Endometrial microvascular endothelial cells (primary cell): Measurements from ENCODE around the gene IP6K2. TPM values are rescaled to one million over a fixed set of nuclear protein-coding genes. Genes with fewer than 3 reads are reported as not detected.
"Not testable (repeated sequence)": the region's sequence is repeated elsewhere in the genome, so short reads cannot be mapped to it uniquely, and the experiment has no call there.

Experiments used
- in situ Hi-C: cut with HindIII; loops from 2 replicates; pipeline ENCODE4 v1.10.0; 2017; ENCODE audit warnings: low sequenced_read_pairs, low pct_unique_long_range_greater_than_20kb; ENCODE audit errors: inconsistent ontology term
- total RNA-seq: library from RNA; depleted of rRNA; stranded (reverse); fragments of >200 nt; gene quantifications from one replicate; pipeline ENCODE4 v1.2.3, GENCODE V29; 2015; ENCODE audit errors: inconsistent ontology term

The IP6K2 gene
- 42.0 TPM for total RNA-seq

- in situ Hi-C loops: no loop called here
Observed at GRCh38 chr3:48716982-48717746, at the start of gene IP6K2. Gene IP6K2, minus strand, starts transcription at chr3:48717221. Its CDS starts 21,930 bp downstream, at chr3:48695291.

GRCh38 chr3:48765376-48765775, 48.4 kb upstream of the IP6K2 start:
- in situ Hi-C loops: no loop called here

- in situ Hi-C loops: no loop called here
Observed at GRCh38 chr3:48762816-48763215, 45.8 kb upstream of the IP6K2 start.

GRCh38 chr3:48759991-48760540, 43.0 kb upstream of the IP6K2 start:
- in situ Hi-C loops: not testable (repeated sequence)

- in situ Hi-C loops: not testable (repeated sequence)
Observed at GRCh38 chr3:48759531-48759930, 42.5 kb upstream of the IP6K2 start.

GRCh38 chr3:48759071-48759470, 42.0 kb upstream of the IP6K2 start:
- in situ Hi-C loops: no loop called here

GRCh38 chr3:48756640-48757039, 39.6 kb upstream of the IP6K2 start:
- in situ Hi-C loops: no loop called here

GRCh38 chr3:48750856-48751255, 33.8 kb upstream of the IP6K2 start:
- in situ Hi-C loops: no loop called here

GRCh38 chr3:48748754-48749153, 31.7 kb upstream of the IP6K2 start:
- in situ Hi-C loops: no loop called here

GRCh38 chr3:48747706-48748105, 30.7 kb upstream of the IP6K2 start:
- in situ Hi-C loops: no loop called here

GRCh38 chr3:48747015-48747615, 30.1 kb upstream of the IP6K2 start:
- in situ Hi-C loops: no loop called here

- in situ Hi-C loops: no loop called here
Observed at GRCh38 chr3:48743773-48744172, 26.8 kb upstream of the IP6K2 start.

GRCh38 chr3:48741226-48741625, 24.2 kb upstream of the IP6K2 start:
- in situ Hi-C loops: not testable (repeated sequence)

- in situ Hi-C loops: no loop called here
Observed at GRCh38 chr3:48739955-48740823, 23.2 kb upstream of the IP6K2 start.

- in situ Hi-C loops: no loop called here
Observed at GRCh38 chr3:48739617-48739954, 22.6 kb upstream of the IP6K2 start.

GRCh38 chr3:48738926-48739616, 22.1 kb upstream of the IP6K2 start:
- in situ Hi-C loops: no loop called here

- in situ Hi-C loops: no loop called here
Observed at GRCh38 chr3:48738144-48738536, 21.1 kb upstream of the IP6K2 start.

GRCh38 chr3:48735075-48735767, 18.2 kb upstream of the IP6K2 start:
- in situ Hi-C loops: not testable (repeated sequence)
